HepG2 (cell line): ENCODE data around the gene NEK3. TPM values are rescaled to one million over a fixed set of nuclear protein-coding genes. Genes with fewer than 3 reads are reported as not detected.

Experiments used
- ATAC-seq: fragments of 200-7000 bp; cut with Tn5 transposase; 3 replicates; pipeline ENCODE4 v1.9.1; 2020; ENCODE audit warnings: mild to moderate bottlenecking, moderate library complexity
- BruUV-seq: library from RNA; stranded (reverse); fragments of 400-500 nt; replicated peaks from 2 replicates; lab custom pipeline; 2021; lab: Mats Ljungman, UMichigan
- CTCF ChIA-PET: fragments of 300-600 bp; formaldehyde crosslinking; extraction: SDS; loops from one replicate; lab custom pipeline; 2021; ENCODE audit warnings: low total read pairs, inconsistent platforms, low intra/inter-chr PET ratio; lab: Yijun Ruan, JAX
- POLR2A ChIA-PET: fragments of 350-600 bp; sonication (Branson Sonifier 250); formaldehyde crosslinking; loops from one replicate; lab custom pipeline; 2020; ENCODE audit warnings: antibody characterized with exemption, inconsistent platforms; lab: Yijun Ruan, JAX
- DNase-seq: peaks from one replicate; pipeline ENCODE4 v3.0.0-alpha.2; 2015; ENCODE audit warnings: low spot score
- FAIRE-seq: peaks from 3 replicates; lab custom pipeline; 2011; peaks lifted over from hg19 to GRCh38; lab: Jason Lieb, UNC
- H2AFZ ChIP-seq: one replicate; pipeline ENCODE4 v1.6.1; 2011; ENCODE audit warnings: low read length, inconsistent platforms
- H3K27ac ChIP-seq: fragments of 300-600 bp; 3 replicates; pipeline ENCODE4 v1.8.0; 2011; ENCODE audit warnings: mixed run types, mild to moderate bottlenecking, mixed read lengths, low read length, inconsistent platforms; ENCODE audit not compliant: insufficient read depth; ENCODE audit errors: extremely low read length
- H3K27me3 ChIP-seq, 2 experiments: fragments of 200-600 bp in 1 of 2; 2 replicates in 1 of 2; 3 replicates in 1 of 2; pipeline versions ENCODE4 v1.6.0 to v1.8.0; 2011; ENCODE audit warnings: low read length in 2 of 2, mild to moderate bottlenecking in 2 of 2, moderate library complexity in 2 of 2, inconsistent platforms in 1 of 2; ENCODE audit not compliant: insufficient read depth in 2 of 2, control insufficient read depth in 1 of 2
- H3K36me3 ChIP-seq, 2 experiments: fragments of 200-600 bp in 1 of 2; replicated peaks in 1 of 2; 2 replicates in 1 of 2; 3 replicates in 1 of 2; pipeline versions ENCODE4 v1.5.1 to v1.8.0; 2011; ENCODE audit warnings: low read length in 2 of 2, inconsistent platforms in 1 of 2; ENCODE audit not compliant: insufficient read depth in 2 of 2, control insufficient read depth in 1 of 2
- H3K4me1 ChIP-seq: 2 replicates; pipeline ENCODE4 v1.5.1; 2012; ENCODE audit warnings: low read length, inconsistent platforms; ENCODE audit not compliant: insufficient read depth
- H3K4me2 ChIP-seq: 2 replicates; pipeline ENCODE4 v1.6.0; 2011; ENCODE audit warnings: low read depth, low read length, inconsistent platforms
- H3K4me3 ChIP-seq, 3 experiments: fragments of 200-600 bp in 1 of 3; sonication (generic), shearing (Covaris generic) in 1 of 3; replicated peaks in 1 of 3; 2 replicates each; pipeline ENCODE4 v1.5.1; 2011 to 2016; ENCODE audit warnings: low read length in 3 of 3, inconsistent platforms in 2 of 3, low read depth in 2 of 3, mild to moderate bottlenecking in 2 of 3, control low read depth in 1 of 3, mixed read lengths in 1 of 3; ENCODE audit not compliant: insufficient read depth in 1 of 3
- H3K79me2 ChIP-seq: one replicate; pipeline ENCODE4 v1.6.1; 2011; ENCODE audit warnings: low read length, inconsistent platforms; ENCODE audit not compliant: insufficient read depth
- H3K9ac ChIP-seq: 2 replicates; pipeline ENCODE4 v1.6.0; 2011; ENCODE audit warnings: mild to moderate bottlenecking, low read depth, low read length, inconsistent platforms; ENCODE audit not compliant: insufficient read depth
- H3K9me3 ChIP-seq: 2 replicates; pipeline ENCODE4 v1.5.1; 2012; ENCODE audit warnings: mild to moderate bottlenecking, low read length
- H4K20me1 ChIP-seq: 2 replicates; pipeline ENCODE4 v1.6.0; 2011; ENCODE audit warnings: inconsistent platforms, mild to moderate bottlenecking, low read length, moderate library complexity; ENCODE audit not compliant: insufficient read depth
- CEBPB ChIP-seq: IDR thresholded peaks from 2 replicates; pipeline ENCODE4 v1.6.1; 2011; ENCODE audit warnings: low read depth, low read length, improper control_type of control experiment, borderline replicate concordance
- MTA3 ChIP-seq: sonication (generic); formaldehyde crosslinking; IDR thresholded peaks from 2 replicates; pipeline ENCODE4 v1.4.0; 2020; ENCODE audit warnings: missing genetic modification reagents
- NCOA2 ChIP-seq: sonication (generic); formaldehyde crosslinking; IDR thresholded peaks from 2 replicates; pipeline ENCODE4 v1.8.0; 2022; ENCODE audit warnings: inconsistent platforms
- NRL ChIP-seq: sonication (generic); formaldehyde crosslinking; IDR thresholded peaks from 2 replicates; pipeline ENCODE4 v1.5.0; 2020; ENCODE audit warnings: missing genetic modification reagents, mild to moderate bottlenecking, moderate library complexity, borderline replicate concordance
- ZNF556 ChIP-seq: sonication (generic); formaldehyde crosslinking; IDR thresholded peaks from 2 replicates; pipeline ENCODE4 v1.4.0; 2020; ENCODE audit warnings: mild to moderate bottlenecking, missing genetic modification reagents, borderline replicate concordance
- WGBS: methylation state at CpG from one replicate; pipeline ENCODE4 v1.1.6; 2017; ENCODE audit warnings: low lambda C conversion rate; 5-methylcytosine and 5-hydroxymethylcytosine counted together
- in situ Hi-C: cut with HindIII; loops from 2 replicates; pipeline ENCODE4 v1.10.0; 2017; ENCODE audit warnings: low pct_unique_long_range_greater_than_20kb; ENCODE audit not compliant: extremely low pct_ligation_motif_present
- intact Hi-C: fragments of 100-400 bp; cut with micrococcal nuclease; formaldehyde crosslinking; loops from one replicate; pipeline ENCODE4 v1.10.0; 2022; ENCODE audit not compliant: unreplicated experiment
- polyA plus RNA-seq, 8 experiments: library from polyadenylated mRNA; depleted of rRNA in 3 of 8; stranded (reverse) in 7 of 8; unstranded in 1 of 8; fragments of >200 nt; fragmentation: Illumina TruSeq in 4 of 8; extraction: Trizol in 4 of 8; gene quantifications; 2 replicates each; pipeline versions ENCODE4 v1.2.1 to v1.2.3, GENCODE V29; 2011 to 2016; ENCODE audit warnings: low read depth in 4 of 8, missing spikeins in 1 of 8, mixed read lengths in 1 of 8; ENCODE audit not compliant: insufficient read depth in 1 of 8
- total RNA-seq, 5 experiments: library from RNA; depleted of rRNA; stranded (reverse); fragments of >200 nt; fragmentation: Illumina TruSeq; extraction: Trizol; gene quantifications; 2 replicates each; pipeline ENCODE4 v1.2.3, GENCODE V29; 2016; ENCODE audit warnings: low read depth in 1 of 5
- TF ChIP-seq, protein P1 (sequence below): sonication (generic); formaldehyde crosslinking; conservative IDR thresholded peaks from 2 replicates; pipeline ENCODE4 v1.4.0; 2020; ENCODE audit warnings: missing genetic modification reagents
- TF ChIP-seq, protein P2 (sequence below): sonication (generic); formaldehyde crosslinking; IDR thresholded peaks from 2 replicates; pipeline ENCODE4 v1.4.0; 2020; ENCODE audit warnings: missing genetic modification reagents, borderline replicate concordance
- TF ChIP-seq, protein P3 (sequence below): sonication (generic); formaldehyde crosslinking; IDR thresholded peaks from 2 replicates; pipeline ENCODE4 v1.4.0; 2020; ENCODE audit warnings: mild to moderate bottlenecking, missing genetic modification reagents
- TF ChIP-seq, protein P4 (sequence below): sonication (generic); formaldehyde crosslinking; IDR thresholded peaks from 2 replicates; pipeline ENCODE4 v1.5.0; 2020; ENCODE audit warnings: mild to moderate bottlenecking, missing genetic modification reagents

The NEK3 gene
- total and polyA plus RNA-seq, 2 of the 13 experiments (the other 11 are each of a cell fraction or from before 2014, with no cell fraction given), result 36.7 to 68.2 TPM

DNA sequence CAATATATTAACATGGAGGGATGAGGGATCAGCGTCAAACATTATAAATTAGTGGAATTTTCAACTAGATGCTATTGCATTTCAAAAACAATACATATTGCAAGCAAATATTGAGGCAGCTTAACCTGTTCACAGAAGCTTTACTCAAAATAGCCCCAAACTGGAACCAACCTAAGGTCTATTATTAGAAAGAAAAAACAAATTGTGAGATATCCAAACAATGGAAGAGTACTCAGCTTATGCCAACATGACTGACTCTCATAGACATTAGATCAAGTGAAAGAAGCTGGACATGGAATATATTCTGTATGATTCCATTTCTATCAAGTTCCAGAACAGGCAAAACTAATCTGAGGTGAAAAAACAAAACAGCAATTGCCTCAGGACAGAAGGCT is 27.6 kb upstream of the NEK3 start:
- TF ChIP-seq, protein P1, sequence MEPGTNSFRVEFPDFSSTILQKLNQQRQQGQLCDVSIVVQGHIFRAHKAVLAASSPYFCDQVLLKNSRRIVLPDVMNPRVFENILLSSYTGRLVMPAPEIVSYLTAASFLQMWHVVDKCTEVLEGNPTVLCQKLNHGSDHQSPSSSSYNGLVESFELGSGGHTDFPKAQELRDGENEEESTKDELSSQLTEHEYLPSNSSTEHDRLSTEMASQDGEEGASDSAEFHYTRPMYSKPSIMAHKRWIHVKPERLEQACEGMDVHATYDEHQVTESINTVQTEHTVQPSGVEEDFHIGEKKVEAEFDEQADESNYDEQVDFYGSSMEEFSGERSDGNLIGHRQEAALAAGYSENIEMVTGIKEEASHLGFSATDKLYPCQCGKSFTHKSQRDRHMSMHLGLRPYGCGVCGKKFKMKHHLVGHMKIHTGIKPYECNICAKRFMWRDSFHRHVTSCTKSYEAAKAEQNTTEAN, result no peak
- TF ChIP-seq NCOA2 (CRISPR knock-in tag) (no peak), ZNF556 (CRISPR knock-in tag) (no peak), NRL (CRISPR knock-in tag) (no peak), MTA3 (CRISPR knock-in tag) (no peak), CEBPB (no peak)
- TF ChIP-seq, protein P2, sequence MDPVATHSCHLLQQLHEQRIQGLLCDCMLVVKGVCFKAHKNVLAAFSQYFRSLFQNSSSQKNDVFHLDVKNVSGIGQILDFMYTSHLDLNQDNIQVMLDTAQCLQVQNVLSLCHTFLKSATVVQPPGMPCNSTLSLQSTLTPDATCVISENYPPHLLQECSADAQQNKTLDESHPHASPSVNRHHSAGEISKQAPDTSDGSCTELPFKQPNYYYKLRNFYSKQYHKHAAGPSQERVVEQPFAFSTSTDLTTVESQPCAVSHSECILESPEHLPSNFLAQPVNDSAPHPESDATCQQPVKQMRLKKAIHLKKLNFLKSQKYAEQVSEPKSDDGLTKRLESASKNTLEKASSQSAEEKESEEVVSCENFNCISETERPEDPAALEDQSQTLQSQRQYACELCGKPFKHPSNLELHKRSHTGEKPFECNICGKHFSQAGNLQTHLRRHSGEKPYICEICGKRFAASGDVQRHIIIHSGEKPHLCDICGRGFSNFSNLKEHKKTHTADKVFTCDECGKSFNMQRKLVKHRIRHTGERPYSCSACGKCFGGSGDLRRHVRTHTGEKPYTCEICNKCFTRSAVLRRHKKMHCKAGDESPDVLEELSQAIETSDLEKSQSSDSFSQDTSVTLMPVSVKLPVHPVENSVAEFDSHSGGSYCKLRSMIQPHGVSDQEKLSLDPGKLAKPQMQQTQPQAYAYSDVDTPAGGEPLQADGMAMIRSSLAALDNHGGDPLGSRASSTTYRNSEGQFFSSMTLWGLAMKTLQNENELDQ, result no peak
- TF ChIP-seq, protein P3, sequence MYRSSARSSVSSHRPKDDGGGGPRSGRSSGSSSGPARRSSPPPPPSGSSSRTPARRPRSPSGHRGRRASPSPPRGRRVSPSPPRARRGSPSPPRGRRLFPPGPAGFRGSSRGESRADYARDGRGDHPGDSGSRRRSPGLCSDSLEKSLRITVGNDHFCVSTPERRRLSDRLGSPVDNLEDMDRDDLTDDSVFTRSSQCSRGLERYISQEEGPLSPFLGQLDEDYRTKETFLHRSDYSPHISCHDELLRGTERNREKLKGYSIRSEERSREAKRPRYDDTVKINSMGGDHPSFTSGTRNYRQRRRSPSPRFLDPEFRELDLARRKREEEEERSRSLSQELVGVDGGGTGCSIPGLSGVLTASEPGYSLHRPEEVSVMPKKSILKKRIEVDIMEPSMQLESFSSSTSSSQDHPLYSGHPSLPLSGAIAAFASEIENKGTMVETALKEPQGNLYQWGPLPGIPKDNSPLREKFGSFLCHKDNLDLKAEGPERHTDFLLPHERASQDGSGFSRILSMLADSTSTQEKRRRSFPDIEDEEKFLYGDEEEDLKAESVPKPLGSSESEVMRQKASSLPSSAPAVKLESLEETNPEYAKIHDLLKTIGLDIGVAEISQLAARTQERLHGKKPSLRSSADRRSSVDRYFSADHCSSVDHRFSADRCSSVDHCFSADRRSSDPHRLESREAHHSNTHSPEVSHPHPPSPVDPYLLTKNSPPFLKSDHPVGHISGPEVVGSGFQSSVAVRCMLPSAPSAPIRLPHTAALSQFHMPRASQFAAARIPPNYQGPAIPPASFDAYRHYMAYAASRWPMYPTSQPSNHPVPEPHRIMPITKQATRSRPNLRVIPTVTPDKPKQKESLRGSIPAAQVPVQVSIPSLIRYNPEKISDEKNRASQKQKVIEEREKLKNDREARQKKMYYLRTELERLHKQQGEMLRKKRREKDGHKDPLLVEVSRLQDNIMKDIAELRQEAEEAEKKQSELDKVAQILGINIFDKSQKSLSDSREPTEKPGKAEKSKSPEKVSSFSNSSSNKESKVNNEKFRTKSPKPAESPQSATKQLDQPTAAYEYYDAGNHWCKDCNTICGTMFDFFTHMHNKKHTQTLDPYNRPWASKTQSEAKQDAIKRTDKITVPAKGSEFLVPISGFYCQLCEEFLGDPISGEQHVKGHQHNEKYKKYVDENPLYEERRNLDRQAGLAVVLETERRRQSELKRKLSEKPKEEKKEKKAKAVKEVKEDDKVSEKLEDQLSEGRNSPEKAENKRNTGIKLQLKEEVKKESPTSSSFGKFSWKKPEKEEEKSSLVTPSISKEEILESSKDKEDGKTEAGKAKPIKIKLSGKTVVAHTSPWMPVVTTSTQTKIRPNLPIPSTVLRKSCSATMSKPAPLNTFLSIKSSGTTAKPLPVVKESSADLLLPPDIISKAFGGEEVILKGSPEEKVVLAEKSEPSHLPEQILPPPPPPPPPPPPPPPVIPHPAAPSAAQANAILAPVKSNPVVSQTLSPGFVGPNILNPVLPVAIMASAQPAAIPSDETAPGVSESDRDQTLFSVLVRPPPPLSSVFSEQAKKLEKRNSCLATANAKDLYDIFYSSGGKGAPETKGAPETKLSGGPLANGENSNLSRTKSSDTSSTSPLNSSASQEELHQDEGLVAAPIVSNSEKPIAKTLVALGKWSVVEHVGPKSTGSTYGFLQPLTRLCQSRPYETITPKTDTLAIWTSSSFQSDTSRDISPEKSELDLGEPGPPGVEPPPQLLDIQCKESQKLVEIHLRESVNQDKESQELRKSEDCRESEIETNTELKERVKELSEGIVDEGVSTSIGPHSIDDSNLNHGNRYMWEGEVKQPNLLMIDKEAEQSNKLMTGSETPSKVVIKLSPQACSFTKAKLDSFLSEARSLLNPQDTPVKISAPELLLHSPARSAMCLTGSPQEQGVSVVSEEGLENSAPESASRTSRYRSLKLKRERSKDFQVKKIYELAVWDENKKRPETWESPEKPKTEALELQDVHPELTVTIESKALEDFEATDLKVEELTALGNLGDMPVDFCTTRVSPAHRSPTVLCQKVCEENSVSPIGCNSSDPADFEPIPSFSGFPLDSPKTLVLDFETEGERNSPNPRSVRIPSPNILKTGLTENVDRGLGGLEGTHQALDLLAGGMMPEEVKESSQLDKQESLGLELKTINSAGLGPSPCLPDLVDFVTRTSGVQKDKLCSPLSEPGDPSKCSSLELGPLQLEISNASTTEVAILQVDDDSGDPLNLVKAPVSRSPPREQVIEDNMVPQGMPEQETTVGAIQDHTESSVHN (CRISPR knock-in tag), result no peak
- TF ChIP-seq, protein P4, sequence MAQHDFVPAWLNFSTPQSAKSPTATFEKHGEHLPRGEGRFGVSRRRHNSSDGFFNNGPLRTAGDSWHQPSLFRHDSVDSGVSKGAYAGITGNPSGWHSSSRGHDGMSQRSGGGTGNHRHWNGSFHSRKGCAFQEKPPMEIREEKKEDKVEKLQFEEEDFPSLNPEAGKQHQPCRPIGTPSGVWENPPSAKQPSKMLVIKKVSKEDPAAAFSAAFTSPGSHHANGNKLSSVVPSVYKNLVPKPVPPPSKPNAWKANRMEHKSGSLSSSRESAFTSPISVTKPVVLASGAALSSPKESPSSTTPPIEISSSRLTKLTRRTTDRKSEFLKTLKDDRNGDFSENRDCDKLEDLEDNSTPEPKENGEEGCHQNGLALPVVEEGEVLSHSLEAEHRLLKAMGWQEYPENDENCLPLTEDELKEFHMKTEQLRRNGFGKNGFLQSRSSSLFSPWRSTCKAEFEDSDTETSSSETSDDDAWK (CRISPR knock-in tag), result no peak
- in situ Hi-C loops, result no loop called here

More for the DNA sequence above, 27.6 kb upstream of the NEK3 start:
- POLR2A ChIA-PET, result interaction anchor here (2.2 to 2.3 kb wide), 2 partner anchors 24 to 28 kb away, joined by 8 to 10 read pairs; partner anchors contain the start of gene NEK3
- H3K27ac ChIP-seq, result peak overlapping the region; percentile 79
- no peak overlapping the region for H3K4me3 ChIP-seq
- peaks cover 33% of the 10 kb centered on the region for H3K79me2 ChIP-seq
- intact Hi-C loops, result no loop called here
- no peak for DNase-seq
- no peak for FAIRE-seq
- peak overlapping the region; percentile 68 for H3K9ac ChIP-seq
- BruUV-seq, result no TSS peak
- no peak overlapping the region for H2AFZ ChIP-seq
- H3K36me3 ChIP-seq, result peaks cover 4 to 28% of the 10 kb centered on the region in 2 experiments; a peak in 4 of 5 replicates
- H3K9me3 ChIP-seq, result no peaks in the 10 kb centered on the region
- H4K20me1 ChIP-seq, result no peaks in the 10 kb centered on the region
- CTCF ChIA-PET, result no interaction called here
- no peak overlapping the region for H3K4me2 ChIP-seq
- 98% methylated on average over 1 of the region's 1 CpG for WGBS
- H3K27me3 ChIP-seq, result no peaks in the 10 kb centered on the region
- no peak for ATAC-seq
- peaks cover 56% of the 10 kb centered on the region for H3K4me1 ChIP-seq
